Activated naive CD8-positive, alpha-beta T cell treated with anti-CD3 and anti-CD28 coated beads, Interleukin-2, amount 50 U/mL, for 24 hours (primary cell): ENCODE measurements around the gene SLC38A10.
A peak's percentile ranks its signal among the peaks of the same experiment; 100 is the strongest.

Experiments
- ATAC-seq: fragments of 150-1000 bp; cut with Tn5 transposase; one replicate; pipeline ENCODE4 v1.10.0; 2021
- DNase-seq: peaks from one replicate; pipeline ENCODE4 v3.0.0; 2021
- H3K27ac Mint-ChIP-seq: one replicate; pipeline ENCODE4 v1.8.0; 2021; ENCODE audit warnings: mild to moderate bottlenecking, mixed read lengths
- H3K27me3 Mint-ChIP-seq: one replicate; pipeline ENCODE4 v1.8.0; 2021; ENCODE audit warnings: mixed read lengths
- H3K36me3 Mint-ChIP-seq: one replicate; pipeline ENCODE4 v1.8.0; 2021; ENCODE audit warnings: low read depth, mixed read lengths
- H3K4me1 Mint-ChIP-seq: one replicate; pipeline ENCODE4 v1.8.0; 2021; ENCODE audit warnings: mixed read lengths
- H3K4me3 Mint-ChIP-seq: one replicate; pipeline ENCODE4 v1.8.0; 2021; ENCODE audit warnings: mild to moderate bottlenecking, moderate library complexity, mixed read lengths
- H3K9me3 Mint-ChIP-seq: one replicate; pipeline ENCODE4 v1.8.0; 2021; ENCODE audit warnings: mixed read lengths

SLC38A10 gene

DNA sequence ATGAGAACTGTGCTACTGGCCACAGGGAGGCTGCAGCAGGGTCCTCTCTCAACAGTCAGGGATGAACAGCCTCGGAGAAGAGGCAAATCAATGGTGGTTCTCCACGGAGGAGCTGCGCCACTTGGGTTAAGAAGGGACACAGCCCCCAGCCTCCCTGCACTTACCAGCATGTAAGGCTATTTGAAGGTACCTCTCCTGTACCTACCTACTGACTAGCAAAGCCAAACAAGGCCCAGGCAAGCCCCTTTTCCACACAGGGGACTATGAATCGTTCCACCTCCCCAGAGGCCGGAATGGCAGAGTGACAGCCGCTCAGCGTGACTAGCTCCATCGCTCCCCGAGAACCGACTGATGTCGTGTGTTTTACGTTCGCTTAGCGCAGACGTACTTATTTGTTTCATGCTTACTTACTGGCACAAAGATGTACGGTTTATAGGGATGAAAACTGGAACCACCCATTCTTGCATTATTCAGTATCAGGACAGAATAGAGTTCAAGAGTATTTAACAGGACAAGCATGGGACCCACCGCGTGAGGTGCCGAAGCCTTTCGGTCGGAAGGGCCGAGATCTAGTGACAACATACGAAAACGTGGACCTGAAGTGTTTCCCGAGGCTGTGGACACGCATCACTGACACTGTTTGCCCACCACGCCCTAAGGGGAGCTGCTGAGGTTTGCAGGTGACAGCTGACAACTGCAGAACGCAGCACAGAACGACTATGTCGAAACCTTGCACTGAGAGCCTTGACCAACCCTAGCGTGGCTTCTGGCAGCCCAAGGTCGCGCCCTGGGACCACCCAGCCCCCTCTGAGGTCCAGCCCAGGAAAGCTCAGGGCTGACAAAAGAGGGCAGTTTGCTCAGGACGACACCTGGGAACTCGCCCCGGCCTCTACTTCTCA is 57.3 kb downstream of the SLC38A10 start:
- Mint-ChIP-seq H3K27me3 (no peaks in the 10 kb centered on the region), H3K4me1 (peaks cover 34% of the 10 kb centered on the region), H3K4me3 (peak overlapping the region; percentile 82), H3K27ac (peak overlapping the region; percentile 59), H3K9me3 (no peaks in the 10 kb centered on the region), H3K36me3 (peaks cover 14% of the 10 kb centered on the region)
- ATAC-seq (no peak), DNase-seq (no peak)

DNA sequence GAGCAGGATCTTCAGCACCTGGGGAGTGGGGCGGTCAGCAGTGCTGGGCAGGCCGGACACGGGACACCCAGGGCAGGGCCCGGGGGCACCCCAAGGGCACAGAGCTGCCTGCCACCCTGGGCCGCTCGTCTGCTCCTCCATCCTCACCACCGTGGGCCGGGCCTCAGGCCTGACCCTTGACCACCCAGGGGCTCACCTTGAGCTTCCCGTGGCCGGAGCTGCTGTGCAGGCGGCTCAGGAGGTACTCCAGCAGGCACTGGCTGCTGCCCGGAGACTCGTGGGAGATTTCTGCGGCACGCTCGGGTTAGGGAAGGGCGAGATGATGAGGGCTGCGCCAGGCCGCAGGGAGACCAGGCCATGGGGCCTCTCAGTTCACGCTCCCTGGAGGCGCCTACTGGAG is 58.3 kb downstream of the SLC38A10 start:
- Mint-ChIP-seq H3K27me3 (no peaks in the 10 kb centered on the region), H3K4me1 (peaks cover 29% of the 10 kb centered on the region), H3K9me3 (no peaks in the 10 kb centered on the region), H3K4me3 (no peak overlapping the region), H3K27ac (no peak overlapping the region), H3K36me3 (peaks cover 14% of the 10 kb centered on the region)
- DNase-seq (no peak), ATAC-seq (no peak)

DNA sequence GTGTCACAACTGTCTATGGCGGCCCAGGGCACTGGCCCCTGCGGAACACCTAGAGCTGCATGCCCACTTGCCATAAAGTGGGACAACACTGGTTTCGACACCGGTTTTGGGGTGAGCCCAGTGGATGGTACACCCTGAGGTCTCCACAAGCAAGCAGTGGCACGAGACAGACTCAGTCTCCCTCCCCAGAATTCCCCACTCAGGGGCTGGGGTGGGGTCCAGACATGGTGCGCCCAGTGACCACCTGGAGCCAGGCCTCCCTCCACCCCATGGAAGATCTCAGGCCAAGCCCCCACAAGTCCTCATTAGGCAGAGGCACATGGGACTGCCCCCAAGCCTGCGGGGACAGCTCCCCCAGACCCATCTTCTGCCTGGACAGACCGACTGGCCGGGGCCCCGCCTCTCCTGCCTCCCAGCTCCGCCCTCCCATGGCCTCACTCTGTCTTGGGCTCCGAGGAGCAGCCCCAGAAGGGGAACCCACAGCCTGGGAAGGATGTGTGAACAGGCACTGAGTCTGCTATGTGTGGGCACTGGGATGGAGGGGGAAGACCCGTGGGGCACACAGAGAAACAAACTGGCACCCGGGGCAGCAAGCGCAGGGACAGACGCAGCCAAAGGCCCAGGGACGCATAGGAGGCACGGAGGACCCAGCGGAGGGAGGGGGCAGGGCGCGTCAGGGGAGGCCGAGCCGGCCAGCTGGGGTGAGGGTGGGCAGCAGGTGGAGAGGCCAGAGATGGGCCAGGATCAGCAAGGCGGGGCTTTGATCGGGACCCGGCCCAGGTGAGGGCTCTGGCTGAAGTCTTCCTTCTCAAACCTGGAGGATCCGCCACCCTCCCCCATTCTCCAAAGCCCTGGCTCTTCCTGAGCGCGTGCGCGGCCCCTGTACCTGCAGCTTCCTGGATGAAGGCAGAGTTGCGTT is 59.0 kb downstream of the SLC38A10 start:
- Mint-ChIP-seq H3K27ac (no peak overlapping the region), H3K4me3 (no peak overlapping the region), H3K9me3 (no peaks in the 10 kb centered on the region), H3K36me3 (peaks cover 12% of the 10 kb centered on the region), H3K4me1 (peaks cover 22% of the 10 kb centered on the region), H3K27me3 (no peaks in the 10 kb centered on the region)
- DNase-seq (no peak), ATAC-seq (no peak)

DNA sequence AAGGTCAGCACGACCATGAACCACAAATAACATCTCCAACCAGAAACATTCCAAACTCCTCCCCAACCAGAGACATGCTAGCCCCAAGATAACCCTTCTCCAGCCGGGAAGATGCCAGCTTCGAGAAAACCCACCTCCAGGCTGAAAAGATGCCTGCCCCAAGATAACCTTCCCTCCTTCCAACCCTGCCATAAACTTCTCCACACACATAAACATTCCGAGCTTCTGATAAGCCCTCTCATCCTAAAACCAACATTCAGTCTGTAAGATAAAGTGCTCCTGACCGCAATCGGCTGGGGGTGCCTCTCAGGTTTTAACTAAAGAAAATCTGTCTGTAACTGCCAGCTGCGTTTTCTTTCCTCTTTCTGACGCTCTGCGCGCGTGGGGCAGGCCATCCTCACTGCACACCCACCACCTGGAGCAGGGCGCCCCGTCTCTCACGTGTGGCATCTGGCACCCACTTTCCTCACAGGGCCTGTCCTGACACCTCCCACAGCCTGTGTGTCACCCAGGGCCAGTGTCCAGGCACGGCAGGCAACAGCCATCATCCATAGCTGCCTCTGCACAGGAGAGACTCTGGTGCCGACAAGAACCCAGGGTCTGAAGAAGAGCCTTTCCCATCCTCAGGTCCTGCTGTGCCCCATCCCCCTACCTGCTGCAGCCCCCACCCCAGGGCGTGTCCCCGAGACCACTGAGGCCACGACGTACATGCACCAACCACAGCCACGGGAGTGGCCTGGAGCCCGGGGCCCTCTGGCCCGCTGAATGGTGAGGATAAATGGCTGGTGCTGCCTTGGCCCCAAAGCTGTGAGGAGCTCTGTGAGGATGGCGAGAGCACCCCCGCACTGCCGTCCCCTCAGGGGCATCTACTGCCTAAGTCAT is 59.9 kb downstream of the SLC38A10 start:
- peaks cover 16% of the 10 kb centered on the region for H3K4me1 Mint-ChIP-seq
- no peak for ATAC-seq

DNA sequence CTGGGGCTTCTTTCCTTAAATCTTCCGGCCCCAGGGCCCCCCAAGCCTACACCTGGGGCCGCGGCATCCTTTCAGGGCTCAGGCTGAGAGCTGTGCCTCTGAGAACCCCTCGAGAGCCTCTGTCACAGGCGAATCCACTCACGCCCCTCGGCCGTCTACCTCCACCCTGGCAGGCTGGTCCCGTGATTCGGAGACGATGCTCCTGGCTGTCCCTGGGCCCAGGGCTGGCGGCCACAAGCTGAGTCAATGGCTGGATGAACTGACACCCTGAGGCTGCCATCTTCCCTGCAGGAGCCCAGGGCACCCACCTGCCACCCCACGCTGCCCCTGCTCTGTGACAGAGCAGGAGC is 60.6 kb downstream of the SLC38A10 start:
- Mint-ChIP-seq H3K4me3 (no peak overlapping the region), H3K4me1 (peaks cover 13% of the 10 kb centered on the region), H3K27ac (no peak overlapping the region), H3K27me3 (no peaks in the 10 kb centered on the region), H3K36me3 (peaks cover 11% of the 10 kb centered on the region), H3K9me3 (no peaks in the 10 kb centered on the region)
- no peak for ATAC-seq
- no peak for DNase-seq

More for the DNA sequence above, 59.9 kb downstream of the SLC38A10 start:
- H3K4me3 Mint-ChIP-seq = no peak overlapping the region
- no peaks in the 10 kb centered on the region for H3K27me3 Mint-ChIP-seq
- H3K36me3 Mint-ChIP-seq = peaks cover 12% of the 10 kb centered on the region
- no peak overlapping the region for H3K27ac Mint-ChIP-seq
- no peak for DNase-seq
- H3K9me3 Mint-ChIP-seq = no peaks in the 10 kb centered on the region

DNA sequence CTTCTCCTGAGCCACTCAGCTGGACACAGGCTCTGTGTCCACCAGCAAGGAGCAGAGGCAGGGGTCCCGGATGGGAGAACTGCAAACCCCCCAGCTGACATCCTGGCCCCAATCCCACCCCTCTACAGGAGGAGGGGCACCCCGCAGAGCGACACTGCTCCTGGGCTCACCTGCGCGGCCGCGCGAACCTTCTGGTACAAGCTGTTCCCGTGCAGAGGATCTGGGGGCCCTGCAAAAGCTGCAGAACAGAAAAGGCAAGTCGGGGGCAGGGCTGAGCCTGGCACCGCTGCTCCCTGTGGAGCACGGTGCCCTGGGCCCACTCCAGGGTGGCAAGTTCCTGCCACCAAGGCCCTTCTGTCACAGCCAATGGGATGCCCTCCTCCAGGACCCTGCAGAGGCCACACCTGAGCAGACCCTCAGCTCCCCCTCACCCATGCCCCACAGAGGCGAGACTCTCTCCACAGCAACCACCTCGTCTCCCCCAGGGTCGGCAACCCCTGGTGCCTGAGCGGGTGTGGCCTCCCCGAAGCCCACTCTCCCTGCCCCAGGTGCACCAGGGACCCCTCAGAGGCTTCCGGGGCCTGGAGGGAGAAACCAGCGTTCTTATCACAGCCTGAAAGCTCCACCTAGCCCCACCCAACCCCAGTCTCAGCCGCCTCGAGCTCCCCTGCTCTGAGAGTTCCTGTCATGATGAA is 61.1 kb downstream of the SLC38A10 start:
- ATAC-seq = no peak
- Mint-ChIP-seq H3K27me3 (no peaks in the 10 kb centered on the region), H3K4me1 (peaks cover 13% of the 10 kb centered on the region), H3K4me3 (no peak overlapping the region), H3K9me3 (no peaks in the 10 kb centered on the region), H3K27ac (no peak overlapping the region), H3K36me3 (peaks cover 11% of the 10 kb centered on the region)
- DNase-seq = no peak

DNA sequence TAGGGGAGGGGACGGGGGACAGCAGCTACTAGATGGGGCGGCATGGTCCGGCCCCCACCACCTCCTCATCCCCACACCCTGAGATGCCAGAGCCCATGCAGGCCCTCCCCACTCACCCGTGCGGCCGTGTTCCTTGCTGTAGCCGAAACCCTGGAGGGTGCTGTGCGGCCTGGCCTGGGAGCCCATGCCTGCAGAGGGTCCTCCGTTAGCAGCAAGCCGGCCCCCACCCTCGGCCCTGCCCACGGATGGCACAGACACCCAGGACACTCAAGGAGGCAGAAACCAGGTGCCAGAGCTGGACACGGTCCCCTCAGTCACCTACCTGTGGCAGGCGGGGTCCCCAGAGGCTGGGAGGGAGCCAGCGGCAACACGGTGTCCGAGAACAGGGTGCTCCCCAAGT is 61.8 kb downstream of the SLC38A10 start:
- DNase-seq (no peak), ATAC-seq (no peak)
- no peak overlapping the region for H3K4me3 Mint-ChIP-seq
- H3K27ac Mint-ChIP-seq = no peak overlapping the region
- peaks cover 11% of the 10 kb centered on the region for H3K36me3 Mint-ChIP-seq
- no peaks in the 10 kb centered on the region for H3K27me3 Mint-ChIP-seq
- H3K4me1 Mint-ChIP-seq = peaks cover 13% of the 10 kb centered on the region
- H3K9me3 Mint-ChIP-seq = no peaks in the 10 kb centered on the region

DNA sequence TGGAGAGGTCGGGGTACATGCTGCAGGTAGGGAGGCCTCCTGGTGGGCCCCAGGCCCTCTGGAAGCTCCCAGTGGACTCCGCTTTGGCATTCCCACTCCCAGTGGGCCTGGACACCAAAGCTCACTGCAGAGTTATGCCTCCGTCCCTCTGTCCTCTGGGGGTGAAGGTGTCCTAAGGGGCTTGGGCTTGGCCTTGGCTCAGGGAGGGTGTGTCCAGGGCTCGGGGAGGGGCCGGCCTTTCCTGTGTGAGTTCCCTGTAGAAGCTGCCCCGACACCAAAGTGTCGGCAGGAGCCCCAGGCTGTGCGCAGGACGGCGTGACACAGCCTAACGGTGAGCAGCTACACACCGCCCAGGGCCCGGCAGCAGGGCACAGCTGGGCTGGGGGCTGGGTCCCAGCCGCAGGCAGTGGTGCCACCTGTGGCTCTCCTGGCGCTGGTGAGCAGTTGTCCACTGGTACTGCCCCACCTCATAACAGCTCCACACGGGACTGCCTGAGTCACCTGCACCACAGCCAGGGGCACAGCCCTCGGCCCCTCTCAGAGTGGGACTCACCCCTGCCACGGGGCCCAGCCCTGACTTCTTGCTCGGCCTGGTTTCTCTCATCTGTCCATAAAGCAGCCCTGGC is 62.4 kb downstream of the SLC38A10 start:
- Mint-ChIP-seq H3K4me1 (peaks cover 12% of the 10 kb centered on the region), H3K9me3 (no peaks in the 10 kb centered on the region), H3K4me3 (no peak overlapping the region), H3K27me3 (no peaks in the 10 kb centered on the region), H3K36me3 (peaks cover 11% of the 10 kb centered on the region), H3K27ac (no peak overlapping the region)
- DNase-seq (no peak), ATAC-seq (no peak)

DNA sequence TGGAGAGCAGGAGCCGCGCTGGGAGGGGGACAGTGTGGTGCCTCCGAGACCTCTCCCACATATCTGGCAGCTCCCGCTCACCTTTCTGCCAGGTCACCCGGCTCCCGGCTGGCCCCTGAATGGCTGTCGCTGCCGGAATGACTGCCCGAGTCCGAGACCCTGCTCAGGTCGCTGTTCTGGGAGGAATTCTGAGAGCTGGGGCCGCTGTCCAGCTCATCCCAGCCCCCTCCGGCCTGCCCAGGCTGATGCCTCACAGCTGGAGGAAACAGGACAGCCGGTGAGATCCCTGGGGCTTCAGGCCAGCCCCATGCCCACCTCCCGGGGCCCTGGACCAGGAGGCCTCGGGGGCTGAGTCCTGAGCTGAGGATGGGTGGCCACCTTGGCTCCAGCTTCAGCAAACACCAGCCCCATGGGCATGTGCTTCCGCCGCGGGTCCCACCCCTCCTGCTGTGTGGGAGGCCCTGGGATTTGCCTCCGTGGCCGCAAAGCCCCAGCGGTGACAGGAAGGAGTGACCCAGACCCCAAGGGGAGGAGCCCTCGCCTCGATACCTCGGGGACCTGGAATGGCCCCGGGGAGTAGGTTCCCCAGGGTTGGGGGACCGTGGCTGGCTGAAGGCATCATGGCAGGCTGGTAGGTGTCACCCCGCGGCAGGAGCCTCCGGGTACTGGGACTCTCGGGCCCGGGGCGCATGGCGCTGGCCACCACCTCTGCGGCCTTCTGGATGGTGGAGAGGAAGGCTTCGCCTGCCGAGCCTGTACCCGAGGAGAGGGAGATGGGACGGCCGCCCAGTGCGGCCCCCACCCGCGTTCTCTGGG is 63.1 kb downstream of the SLC38A10 start:
- ATAC-seq = no peak
- no peak overlapping the region for H3K4me3 Mint-ChIP-seq
- no peak overlapping the region for H3K27ac Mint-ChIP-seq
- peaks cover 11% of the 10 kb centered on the region for H3K36me3 Mint-ChIP-seq
- no peaks in the 10 kb centered on the region for H3K27me3 Mint-ChIP-seq
- peaks cover 8% of the 10 kb centered on the region for H3K4me1 Mint-ChIP-seq
- no peak for DNase-seq
- H3K9me3 Mint-ChIP-seq = no peaks in the 10 kb centered on the region

DNA sequence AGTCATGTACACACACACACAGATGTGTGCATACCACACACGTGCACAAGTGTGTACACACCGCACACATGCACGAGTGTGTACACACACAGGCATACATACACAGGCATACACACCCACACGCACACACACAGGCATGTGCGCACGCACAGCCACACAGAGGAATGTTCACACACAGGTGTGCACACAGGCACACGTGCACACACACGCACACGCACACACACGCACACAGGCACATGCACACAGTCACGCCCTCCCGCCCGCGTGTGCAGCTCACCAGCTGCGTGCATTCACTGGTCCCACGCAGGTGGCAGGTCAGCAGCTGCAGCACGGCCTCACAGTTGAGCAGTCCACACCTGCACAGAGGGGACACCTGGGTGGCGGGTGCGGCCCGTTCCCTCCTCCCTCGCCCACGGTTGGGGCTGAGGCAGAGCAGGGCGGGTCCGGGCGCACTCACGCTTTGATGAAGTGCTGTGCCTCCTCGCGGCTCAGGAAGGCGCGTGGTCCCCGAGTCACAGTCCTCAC is 63.9 kb downstream of the SLC38A10 start:
- no peak overlapping the region for H3K4me3 Mint-ChIP-seq
- no peak for DNase-seq
- no peak overlapping the region for H3K27ac Mint-ChIP-seq
- peaks cover 11% of the 10 kb centered on the region for H3K36me3 Mint-ChIP-seq
- H3K4me1 Mint-ChIP-seq = peaks cover 6% of the 10 kb centered on the region
- H3K9me3 Mint-ChIP-seq = no peaks in the 10 kb centered on the region
- H3K27me3 Mint-ChIP-seq = no peaks in the 10 kb centered on the region
- ATAC-seq = no peak

DNA sequence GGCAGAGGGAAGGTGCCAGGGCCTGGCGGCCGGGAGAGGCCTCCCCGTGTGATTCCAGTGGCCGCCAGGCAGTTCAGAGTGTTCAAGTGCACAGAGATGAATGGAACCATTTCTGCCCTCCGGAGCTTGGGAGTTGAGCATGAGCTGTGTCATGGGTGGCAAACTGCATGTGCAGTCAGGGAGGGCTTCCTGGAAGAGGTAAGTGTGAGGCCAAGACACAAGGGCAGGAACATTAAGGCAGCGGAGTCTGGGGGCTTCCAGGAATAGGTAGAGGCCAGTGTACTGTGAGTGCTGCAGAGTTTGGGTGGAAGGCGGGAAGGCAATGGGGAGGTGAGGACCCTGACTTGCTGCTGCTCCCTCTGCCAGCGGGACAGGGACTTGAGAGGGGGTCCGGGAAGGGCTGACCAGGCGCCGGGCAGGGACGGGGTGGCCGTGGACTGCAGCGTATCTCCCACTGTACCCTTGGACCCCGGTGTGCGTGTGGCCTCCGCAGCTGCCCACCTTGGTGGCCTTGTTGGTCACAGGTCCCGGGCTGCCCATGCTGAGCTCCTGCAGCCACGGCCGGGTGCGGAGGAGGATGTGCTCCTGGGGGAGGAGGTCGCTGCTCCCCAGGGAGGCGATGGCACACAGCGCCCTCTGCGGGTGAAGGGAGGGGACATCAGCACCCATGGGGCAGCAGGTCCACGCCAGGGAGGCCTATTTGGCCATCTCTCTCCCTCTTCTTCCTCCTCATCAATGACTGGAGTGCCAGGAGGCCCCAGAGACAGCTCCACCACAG is 64.9 kb downstream of the SLC38A10 start:
- H3K9me3 Mint-ChIP-seq = no peaks in the 10 kb centered on the region
- no peak for ATAC-seq

DNA sequence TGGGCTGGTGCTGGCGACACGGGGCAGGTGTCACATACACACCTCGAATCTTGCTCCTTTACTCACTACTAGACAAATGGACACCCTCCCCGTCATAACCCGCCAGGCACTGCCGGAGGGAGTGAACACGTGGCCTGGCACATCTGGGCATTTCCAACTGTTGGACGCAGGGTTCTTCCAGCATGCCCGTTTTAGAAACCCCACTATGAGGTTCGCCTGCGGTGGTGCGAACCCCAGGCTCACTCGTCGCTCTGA is 65.5 kb downstream of the SLC38A10 start:
- Mint-ChIP-seq H3K9me3 (no peaks in the 10 kb centered on the region), H3K4me1 (peaks cover 5% of the 10 kb centered on the region), H3K27me3 (no peaks in the 10 kb centered on the region), H3K4me3 (no peak overlapping the region), H3K27ac (no peak overlapping the region), H3K36me3 (peaks cover 11% of the 10 kb centered on the region)
- ATAC-seq = no peak
- no peak for DNase-seq

More for the DNA sequence above, 64.9 kb downstream of the SLC38A10 start:
- no peak for DNase-seq
- Mint-ChIP-seq H3K27me3 (no peaks in the 10 kb centered on the region), H3K4me1 (peaks cover 5% of the 10 kb centered on the region), H3K4me3 (no peak overlapping the region), H3K27ac (no peak overlapping the region), H3K36me3 (peaks cover 11% of the 10 kb centered on the region)
